Osteocyte (in vitro differentiated cells): Measurements from ENCODE around the gene FAM193A. TPM values are rescaled to one million over a fixed set of nuclear protein-coding genes. Genes with fewer than 3 reads are reported as not detected.

Experiments used
- DNase-seq: peaks from one replicate; pipeline ENCODE4 v3.0.0; 2021; ENCODE audit warnings: mixed read lengths; ENCODE audit not compliant: unreplicated experiment; ENCODE audit errors: extremely low spot score
- H3K27ac Mint-ChIP-seq: one replicate; pipeline ENCODE4 v1.8.0; 2021; ENCODE audit warnings: mild to moderate bottlenecking, mixed read lengths; ENCODE audit not compliant: unreplicated experiment
- H3K27me3 Mint-ChIP-seq: one replicate; pipeline ENCODE4 v1.8.0; 2021; ENCODE audit warnings: mixed read lengths; ENCODE audit not compliant: unreplicated experiment
- H3K36me3 Mint-ChIP-seq: one replicate; pipeline ENCODE4 v1.8.0; 2021; ENCODE audit warnings: mixed read lengths; ENCODE audit not compliant: unreplicated experiment
- H3K4me1 Mint-ChIP-seq: one replicate; pipeline ENCODE4 v1.8.0; 2021; ENCODE audit warnings: mixed read lengths; ENCODE audit not compliant: unreplicated experiment
- H3K4me3 Mint-ChIP-seq: one replicate; pipeline ENCODE4 v1.8.0; 2021; ENCODE audit warnings: mild to moderate bottlenecking, moderate library complexity, mixed read lengths; ENCODE audit not compliant: unreplicated experiment
- H3K9me3 Mint-ChIP-seq: one replicate; pipeline ENCODE4 v1.8.0; 2021; ENCODE audit warnings: mixed read lengths; ENCODE audit not compliant: unreplicated experiment
- total RNA-seq: library from RNA; stranded (reverse); gene quantifications from 2 replicates; pipeline ENCODE4 v1.2.1, GENCODE V29; 2021
- TF ChIP-seq, protein P1 (sequence below): fragments of 200-600 bp; sonication (generic); IDR thresholded peaks from 2 replicates; pipeline ENCODE4 v1.5.0; 2021; ENCODE audit warnings: antibody characterized with exemption, mild to moderate bottlenecking, moderate library complexity

The FAM193A gene
- total RNA-seq, 1 donor from 2014 or later, result 35.3 TPM

DNA sequence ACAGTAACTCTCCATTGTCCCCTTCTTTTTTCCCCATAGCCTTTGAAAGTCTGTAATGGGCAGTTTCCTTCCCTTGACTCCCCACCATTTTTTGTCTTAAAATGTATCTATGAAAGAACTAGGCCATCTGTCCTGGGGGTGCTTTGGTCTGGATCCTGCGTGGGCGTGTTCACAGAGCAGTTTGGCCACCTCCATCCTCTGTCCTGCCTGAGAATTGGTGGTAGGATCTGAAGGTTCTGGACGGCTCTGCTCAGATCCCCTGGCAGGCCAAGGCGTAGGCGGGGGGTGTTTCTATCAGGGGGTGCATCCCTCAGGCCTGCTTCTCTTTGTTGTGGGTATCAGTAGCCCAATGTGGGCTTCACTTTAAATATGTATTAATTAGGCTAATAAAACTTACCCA lies 107.1 kb downstream of the FAM193A start:
- no peaks in the 10 kb centered on the region for H3K9me3 Mint-ChIP-seq
- TF ChIP-seq, protein P1, sequence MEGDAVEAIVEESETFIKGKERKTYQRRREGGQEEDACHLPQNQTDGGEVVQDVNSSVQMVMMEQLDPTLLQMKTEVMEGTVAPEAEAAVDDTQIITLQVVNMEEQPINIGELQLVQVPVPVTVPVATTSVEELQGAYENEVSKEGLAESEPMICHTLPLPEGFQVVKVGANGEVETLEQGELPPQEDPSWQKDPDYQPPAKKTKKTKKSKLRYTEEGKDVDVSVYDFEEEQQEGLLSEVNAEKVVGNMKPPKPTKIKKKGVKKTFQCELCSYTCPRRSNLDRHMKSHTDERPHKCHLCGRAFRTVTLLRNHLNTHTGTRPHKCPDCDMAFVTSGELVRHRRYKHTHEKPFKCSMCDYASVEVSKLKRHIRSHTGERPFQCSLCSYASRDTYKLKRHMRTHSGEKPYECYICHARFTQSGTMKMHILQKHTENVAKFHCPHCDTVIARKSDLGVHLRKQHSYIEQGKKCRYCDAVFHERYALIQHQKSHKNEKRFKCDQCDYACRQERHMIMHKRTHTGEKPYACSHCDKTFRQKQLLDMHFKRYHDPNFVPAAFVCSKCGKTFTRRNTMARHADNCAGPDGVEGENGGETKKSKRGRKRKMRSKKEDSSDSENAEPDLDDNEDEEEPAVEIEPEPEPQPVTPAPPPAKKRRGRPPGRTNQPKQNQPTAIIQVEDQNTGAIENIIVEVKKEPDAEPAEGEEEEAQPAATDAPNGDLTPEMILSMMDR, result no peak
- no peaks in the 10 kb centered on the region for H3K27me3 Mint-ChIP-seq
- H3K4me3 Mint-ChIP-seq, result no peak overlapping the region
- peaks cover 34% of the 10 kb centered on the region for H3K36me3 Mint-ChIP-seq
- no peaks in the 10 kb centered on the region for H3K4me1 Mint-ChIP-seq
- no peak for DNase-seq
- no peak overlapping the region for H3K27ac Mint-ChIP-seq

DNA sequence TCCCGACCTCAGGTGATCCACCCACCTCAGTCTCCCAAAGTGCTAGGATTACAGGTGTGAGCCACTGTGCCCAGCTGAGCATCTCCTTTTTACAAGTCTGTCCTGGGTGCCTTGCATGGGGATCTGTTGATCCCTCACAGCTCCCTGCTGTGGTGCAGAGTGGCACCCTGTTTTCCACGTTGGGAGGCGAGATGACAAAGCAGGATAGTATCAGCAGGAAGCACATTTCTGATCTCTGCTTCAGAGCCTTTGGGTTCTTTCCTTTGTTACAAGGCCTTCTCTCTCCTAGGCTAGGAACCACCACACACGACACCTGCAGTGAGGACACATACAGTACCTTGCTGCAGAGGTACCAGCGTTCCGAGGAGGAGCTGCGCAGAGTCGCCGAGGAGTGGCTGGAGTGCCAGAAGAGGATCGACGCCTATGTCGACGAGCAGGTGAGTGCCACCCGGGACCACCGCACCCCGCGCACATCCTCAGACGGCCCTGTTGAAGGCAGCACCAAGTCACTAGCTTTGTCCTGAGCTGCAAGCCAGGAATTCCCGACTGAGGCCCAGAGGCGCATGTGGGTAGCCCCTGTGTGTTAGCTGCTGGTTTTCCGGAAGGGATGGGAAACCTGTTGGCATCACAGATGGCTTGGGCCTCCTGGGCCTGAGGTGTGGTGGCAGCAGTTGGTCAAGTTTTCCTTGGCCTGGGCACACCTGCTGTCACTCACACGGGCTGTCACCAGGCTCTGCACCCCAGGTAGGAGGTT lies 110.1 kb downstream of the FAM193A start:
- DNase-seq, result no peak

DNA sequence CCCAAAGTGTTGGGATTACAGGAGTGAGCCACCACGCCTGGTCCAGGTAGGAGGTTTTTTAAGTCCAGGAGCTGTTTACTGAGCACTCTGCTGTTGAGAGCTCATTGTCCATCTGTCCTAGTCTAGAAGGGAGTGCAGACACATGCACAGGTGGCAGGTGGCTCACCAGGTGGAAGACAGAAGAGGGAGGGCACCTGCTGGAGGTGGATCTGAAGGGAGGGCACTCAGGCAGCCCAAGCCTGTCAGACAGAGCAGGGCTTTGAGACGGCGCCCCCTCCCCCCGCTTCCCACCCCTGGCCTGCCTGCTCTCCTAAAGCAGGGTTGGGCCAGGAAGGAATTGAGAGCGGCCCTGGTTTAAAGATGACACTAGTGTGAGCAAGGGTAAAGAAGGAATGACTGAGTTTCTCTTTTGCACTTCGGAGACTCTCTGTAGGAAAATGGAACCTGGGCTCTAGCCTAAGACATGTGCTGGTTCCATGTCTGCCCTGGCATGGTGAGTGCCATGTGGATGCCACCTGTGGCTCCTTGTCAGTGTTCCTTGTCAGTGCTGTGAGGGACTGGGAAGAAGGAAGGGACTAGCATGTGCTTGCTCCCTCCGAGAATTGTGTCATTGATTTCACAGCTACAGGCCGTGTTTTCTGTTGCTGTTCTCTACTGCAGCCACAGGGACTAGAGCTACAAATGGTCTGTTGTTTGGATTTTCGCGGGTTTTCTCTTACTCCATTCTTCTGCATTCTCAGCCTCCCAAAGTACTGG lies 111.1 kb downstream of the FAM193A start:
- Mint-ChIP-seq H3K36me3 (peaks cover 36% of the 10 kb centered on the region), H3K9me3 (no peaks in the 10 kb centered on the region)

More for the DNA sequence above, 110.1 kb downstream of the FAM193A start:
- Mint-ChIP-seq H3K27ac (no peak overlapping the region), H3K4me3 (no peak overlapping the region), H3K27me3 (no peaks in the 10 kb centered on the region), H3K4me1 (peaks cover 3% of the 10 kb centered on the region), H3K9me3 (no peaks in the 10 kb centered on the region), H3K36me3 (peaks cover 37% of the 10 kb centered on the region)
- TF ChIP-seq, protein P1, result no peak

DNA sequence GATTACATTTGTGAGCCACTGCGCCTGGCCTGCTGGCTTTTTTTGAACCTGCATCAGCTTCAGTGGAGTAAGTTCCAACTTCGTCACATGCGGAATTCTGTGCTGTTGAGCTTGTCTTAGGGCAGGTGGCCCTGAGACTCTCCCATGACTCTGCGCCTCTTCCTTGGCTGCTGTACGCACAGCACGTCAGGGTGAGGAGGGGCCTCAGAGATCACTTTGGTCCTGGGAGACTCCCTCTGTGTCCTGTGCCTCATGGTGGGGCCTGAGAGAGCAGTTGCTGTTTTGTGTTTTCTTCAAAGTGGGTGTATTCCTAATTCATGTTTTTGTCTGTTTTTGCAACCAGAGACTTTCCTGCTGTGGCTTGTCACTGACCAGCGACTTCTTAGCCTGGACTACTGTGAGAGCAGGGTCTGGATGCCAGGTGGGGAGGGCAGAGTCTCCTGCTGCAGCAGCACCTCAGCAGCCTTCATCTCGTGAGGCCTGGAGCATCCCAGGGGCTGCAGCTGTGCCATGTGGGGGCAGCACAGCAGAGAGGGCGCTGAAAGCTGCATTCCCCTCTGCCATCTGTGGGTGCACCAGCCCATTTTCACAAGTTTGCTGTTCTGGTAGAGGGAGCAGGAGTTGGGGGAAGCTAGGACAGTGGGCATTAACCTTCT lies 111.8 kb downstream of the FAM193A start:
- no peaks in the 10 kb centered on the region for H3K9me3 Mint-ChIP-seq
- TF ChIP-seq, protein P1, result no peak
- DNase-seq, result peak; percentile 67
- H3K36me3 Mint-ChIP-seq, result peaks cover 34% of the 10 kb centered on the region
- H3K4me3 Mint-ChIP-seq, result no peak overlapping the region
- no peaks in the 10 kb centered on the region for H3K27me3 Mint-ChIP-seq
- H3K4me1 Mint-ChIP-seq, result peaks cover 16% of the 10 kb centered on the region
- no peak overlapping the region for H3K27ac Mint-ChIP-seq

More for the DNA sequence above, 111.1 kb downstream of the FAM193A start:
- peaks cover 11% of the 10 kb centered on the region for H3K4me1 Mint-ChIP-seq
- H3K27ac Mint-ChIP-seq, result no peak overlapping the region
- TF ChIP-seq, protein P1, result no peak
- no peak overlapping the region for H3K4me3 Mint-ChIP-seq
- DNase-seq, result peak; percentile 42
- no peaks in the 10 kb centered on the region for H3K27me3 Mint-ChIP-seq
